IPS-18a (cell line): Measurements from ENCODE around the gene HOXD10.

ENCODE experiments used
- H3K27ac ChIP-seq: one replicate; pipeline ENCODE4 v1.5.1; 2013; ENCODE audit warnings: low read length
- H3K27me3 ChIP-seq: one replicate; pipeline ENCODE4 v1.6.1; 2013; ENCODE audit warnings: mild to moderate bottlenecking, low read length; ENCODE audit not compliant: control insufficient read depth, insufficient read depth
- H3K36me3 ChIP-seq: one replicate; pipeline ENCODE4 v1.6.1; 2013; ENCODE audit warnings: low read depth, low read length; ENCODE audit not compliant: control insufficient read depth
- H3K4me1 ChIP-seq: one replicate; pipeline ENCODE4 v1.6.1; 2013; ENCODE audit warnings: low read depth, low read length; ENCODE audit not compliant: control insufficient read depth
- H3K4me3 ChIP-seq: one replicate; pipeline ENCODE4 v1.5.1; 2013; ENCODE audit warnings: low read length
- H3K9ac ChIP-seq: one replicate; pipeline ENCODE4 v1.6.1; 2013; ENCODE audit warnings: mild to moderate bottlenecking, low read length, moderate library complexity
- H3K9me3 ChIP-seq: one replicate; pipeline ENCODE4 v1.6.1; 2013; ENCODE audit warnings: low read depth, low read length; ENCODE audit not compliant: control insufficient read depth

Gene HOXD10

GRCh38 chr2:176100547-176101140 lies 15.9 kb upstream of the HOXD10 start:
- Histone ChIP-seq H3K27ac (no peak overlapping the region), H3K27me3 (peaks cover 100% of the 10 kb centered on the region), H3K4me3 (no peak overlapping the region), H3K4me1 (peaks cover 22% of the 10 kb centered on the region), H3K9ac (no peak overlapping the region), H3K36me3 (no peaks in the 10 kb centered on the region), H3K9me3 (no peaks in the 10 kb centered on the region)

DNA sequence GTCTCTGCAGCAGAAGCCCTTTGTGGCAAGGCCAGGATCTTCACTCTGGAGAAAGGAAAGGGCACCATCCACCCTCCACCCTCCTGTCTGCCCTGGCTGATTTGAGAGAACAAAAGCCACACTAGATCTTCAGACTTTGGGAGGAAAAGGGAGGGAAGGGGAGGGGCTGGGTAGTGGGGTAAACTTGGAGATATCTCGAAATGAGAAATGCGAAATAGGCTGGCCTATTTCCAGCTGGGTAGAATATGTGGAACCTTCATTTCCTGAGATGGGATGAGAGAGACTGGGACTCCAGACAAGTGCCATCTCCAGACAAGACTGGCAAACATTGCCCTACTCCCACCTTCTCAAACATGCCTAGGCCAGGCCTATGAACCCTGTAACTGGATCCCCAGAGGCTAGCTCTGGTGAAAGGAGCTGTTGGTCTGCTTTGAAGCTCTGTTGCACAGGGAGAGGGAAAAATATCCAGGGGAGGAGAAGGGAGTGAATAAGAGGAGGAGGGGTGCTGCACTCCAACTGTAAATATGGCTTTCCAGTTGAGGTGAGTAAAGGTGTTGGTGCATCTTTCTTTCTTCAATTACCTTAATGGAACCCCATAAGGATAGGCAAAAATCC lies 15.3 kb upstream of the HOXD10 start:
- Histone ChIP-seq H3K36me3 (no peaks in the 10 kb centered on the region), H3K9me3 (no peaks in the 10 kb centered on the region), H3K4me1 (peaks cover 20% of the 10 kb centered on the region), H3K27me3 (peaks cover 100% of the 10 kb centered on the region), H3K9ac (no peak overlapping the region), H3K4me3 (no peak overlapping the region), H3K27ac (no peak overlapping the region)

- Histone ChIP-seq H3K9me3 (no peaks in the 10 kb centered on the region), H3K4me3 (no peak overlapping the region), H3K27ac (no peak overlapping the region), H3K9ac (no peak overlapping the region), H3K27me3 (peaks cover 100% of the 10 kb centered on the region), H3K4me1 (peaks cover 17% of the 10 kb centered on the region), H3K36me3 (no peaks in the 10 kb centered on the region)
These were observed 14.7 kb upstream of the HOXD10 start for GRCh38 chr2:176101842-176102241.

- peaks cover 17% of the 10 kb centered on the region for H3K4me1 ChIP-seq
- peaks cover 100% of the 10 kb centered on the region for H3K27me3 ChIP-seq
- no peak overlapping the region for H3K4me3 ChIP-seq
- H3K9ac ChIP-seq: no peak overlapping the region
- no peaks in the 10 kb centered on the region for H3K36me3 ChIP-seq
- H3K9me3 ChIP-seq: no peaks in the 10 kb centered on the region
- no peak overlapping the region for H3K27ac ChIP-seq
These were observed 14.2 kb upstream of the HOXD10 start for GRCh38 chr2:176102309-176102866.

DNA sequence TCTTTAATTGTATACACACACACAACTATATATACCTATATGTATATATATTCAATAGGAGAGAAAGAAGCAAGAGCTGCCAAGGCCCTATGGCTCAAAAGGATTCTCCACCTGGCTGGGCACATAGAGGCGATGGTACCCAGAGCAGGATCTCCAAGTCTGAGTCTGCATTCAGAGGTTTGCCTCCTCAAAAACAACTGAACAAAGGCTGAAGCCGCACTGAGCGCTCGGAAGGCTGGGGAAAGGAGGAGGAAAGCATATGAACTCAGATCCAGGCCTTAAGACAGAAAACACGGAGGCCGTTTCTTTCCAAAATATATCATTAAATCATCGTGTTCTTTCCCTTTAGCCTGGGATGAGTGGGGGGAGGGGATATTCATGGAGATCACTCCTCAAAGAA lies 13.4 kb upstream of the HOXD10 start:
- H3K27me3 ChIP-seq: peaks cover 99% of the 10 kb centered on the region
- H3K27ac ChIP-seq: no peak overlapping the region
- peaks cover 12% of the 10 kb centered on the region for H3K4me1 ChIP-seq
- H3K4me3 ChIP-seq: no peak overlapping the region
- H3K36me3 ChIP-seq: no peaks in the 10 kb centered on the region
- H3K9ac ChIP-seq: no peak overlapping the region
- H3K9me3 ChIP-seq: no peaks in the 10 kb centered on the region

- H3K36me3 ChIP-seq: no peaks in the 10 kb centered on the region
- H3K4me1 ChIP-seq: peaks cover 8% of the 10 kb centered on the region
- no peak overlapping the region for H3K4me3 ChIP-seq
- no peak overlapping the region for H3K9ac ChIP-seq
- peaks cover 99% of the 10 kb centered on the region for H3K27me3 ChIP-seq
- H3K27ac ChIP-seq: no peak overlapping the region
- no peaks in the 10 kb centered on the region for H3K9me3 ChIP-seq
These were observed 12.7 kb upstream of the HOXD10 start for GRCh38 chr2:176103742-176104315.

GRCh38 chr2:176104316-176105077 lies 12.1 kb upstream of the HOXD10 start:
- Histone ChIP-seq H3K27me3 (peaks cover 99% of the 10 kb centered on the region), H3K27ac (no peak overlapping the region), H3K36me3 (no peaks in the 10 kb centered on the region), H3K9ac (no peak overlapping the region), H3K4me1 (peaks cover 5% of the 10 kb centered on the region), H3K9me3 (no peaks in the 10 kb centered on the region), H3K4me3 (no peak overlapping the region)

GRCh38 chr2:176105078-176105729 lies 11.4 kb upstream of the HOXD10 start:
- Histone ChIP-seq H3K27me3 (peaks cover 99% of the 10 kb centered on the region), H3K4me1 (peaks cover 5% of the 10 kb centered on the region), H3K27ac (no peak overlapping the region), H3K9ac (no peak overlapping the region), H3K9me3 (no peaks in the 10 kb centered on the region), H3K4me3 (no peak overlapping the region), H3K36me3 (no peaks in the 10 kb centered on the region)

GRCh38 chr2:176105730-176106580 lies 10.6 kb upstream of the HOXD10 start:
- Histone ChIP-seq H3K9ac (no peak overlapping the region), H3K4me1 (peaks cover 5% of the 10 kb centered on the region), H3K36me3 (no peaks in the 10 kb centered on the region), H3K4me3 (no peak overlapping the region), H3K27ac (no peak overlapping the region), H3K27me3 (peaks cover 99% of the 10 kb centered on the region), H3K9me3 (no peaks in the 10 kb centered on the region)

- H3K4me3 ChIP-seq: peak within 1 kb of the TSS; percentile 22
- no peak within 1 kb of the TSS for H3K9ac ChIP-seq
These were observed 9.7 kb upstream of the HOXD10 start, which contains the start of gene HOXD11 for GRCh38 chr2:176106581-176107539. HOXD11 (plus strand) TSS chr2:176107280; CDS start chr2:176107356, 76 bp downstream.

More at GRCh38 chr2:176106581-176107539, 9.7 kb upstream of the HOXD10 start, which contains the start of gene HOXD11:
- H3K4me1 ChIP-seq: peaks cover 5% of the 10 kb centered on the region
- H3K27ac ChIP-seq: no peak within 1 kb of the TSS
- no peaks in the 10 kb centered on the region for H3K36me3 ChIP-seq
- no peaks in the 10 kb centered on the region for H3K9me3 ChIP-seq
- H3K27me3 ChIP-seq: peaks cover 99% of the 10 kb centered on the region
